Astrocyte of the cerebellum (primary cell): ENCODE data around the gene GALNTL6.

ENCODE experiments used
- DNase-seq: peaks from one replicate; pipeline ENCODE4 v3.0.0-alpha.2; 2011; ENCODE audit warnings: low read depth
- H3K4me3 ChIP-seq: 2 replicates; pipeline ENCODE4 v1.5.1; 2011; ENCODE audit warnings: mild to moderate bottlenecking, low read depth, low read length, moderate library complexity
- CTCF ChIP-seq: IDR thresholded peaks from 2 replicates; pipeline ENCODE4 v1.5.1; 2012; ENCODE audit warnings: low read length, low read depth, moderate library complexity, mild to moderate bottlenecking; ENCODE audit errors: missing control alignments
- in situ Hi-C: cut with HindIII; loops from 2 replicates; pipeline ENCODE4 v1.10.0; 2017; ENCODE audit warnings: low sequenced_read_pairs

The GALNTL6 gene

DNA sequence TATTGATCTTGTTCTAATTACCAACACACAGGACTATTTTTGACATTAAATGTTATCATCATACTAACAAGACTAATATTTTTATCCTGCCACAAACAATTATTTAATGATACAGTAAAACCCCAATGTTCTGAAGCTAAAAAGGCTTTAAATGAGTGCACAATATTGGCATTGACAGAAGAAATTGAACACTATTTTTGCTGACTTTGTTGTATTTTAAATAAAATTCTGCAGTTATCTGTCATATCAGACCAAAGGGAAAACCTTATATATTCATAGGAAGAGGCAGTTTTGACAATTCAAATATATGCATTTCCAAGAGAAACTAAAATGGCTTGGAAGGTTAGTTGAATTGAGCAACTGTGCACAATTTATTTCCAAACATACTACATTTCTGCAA is 957.6 kb downstream of the GALNTL6 start:
- TF ChIP-seq CTCF: no peak
- in situ Hi-C loops: no loop called here
- DNase-seq: no peak
- H3K4me3 ChIP-seq: no peak overlapping the region

DNA sequence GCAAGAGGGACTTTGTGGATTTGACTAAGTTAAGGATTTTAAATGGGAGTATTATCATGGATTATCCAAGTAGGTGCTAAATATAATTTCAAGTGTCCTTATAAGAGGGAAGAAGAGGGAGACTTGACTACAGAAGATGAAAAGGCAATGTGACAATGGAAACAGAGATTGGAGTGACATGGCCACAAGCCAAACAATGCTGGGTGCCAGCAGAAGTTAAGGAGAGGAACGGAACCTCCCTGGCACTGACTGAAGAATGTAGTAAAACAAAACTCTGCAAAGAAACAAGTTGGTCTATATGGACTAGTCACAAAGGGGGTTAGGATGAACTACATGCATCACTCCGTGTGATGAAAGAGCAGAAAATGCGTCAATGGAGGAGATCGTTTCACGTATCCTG is 959.6 kb downstream of the GALNTL6 start:
- no peak overlapping the region for H3K4me3 ChIP-seq
- TF ChIP-seq CTCF: no peak
- in situ Hi-C loops: no loop called here
- DNase-seq: no peak

GRCh38 chr4:172776203-172776861 is 963.1 kb downstream of the GALNTL6 start:
- no peak overlapping the region for H3K4me3 ChIP-seq
- TF ChIP-seq CTCF: no peak
- no peak for DNase-seq
- in situ Hi-C loops: no loop called here

- in situ Hi-C loops: no loop called here
- no peak for DNase-seq
- H3K4me3 ChIP-seq: no peak overlapping the region
- no peak for TF ChIP-seq CTCF
Measured at GRCh38 chr4:172777729-172778431, 964.7 kb downstream of the GALNTL6 start.

DNA sequence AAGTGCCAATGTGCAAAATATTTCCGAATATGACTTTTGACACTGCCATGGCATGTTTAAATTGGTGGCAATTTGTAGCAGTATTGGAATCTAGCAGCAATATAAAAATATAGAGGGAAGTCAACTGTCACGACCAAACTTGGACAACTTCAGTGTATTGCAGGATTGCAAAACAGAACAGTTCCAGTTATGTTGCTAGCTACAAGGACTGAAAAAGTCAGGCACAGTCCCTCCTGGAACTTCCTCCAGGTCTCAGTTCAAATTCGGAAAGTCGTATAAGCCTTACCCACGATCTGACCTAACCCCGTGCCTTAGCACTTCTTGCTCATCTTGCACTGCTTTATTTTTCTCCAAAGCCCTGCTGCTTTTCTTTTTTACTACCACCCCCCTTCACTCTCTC is 965.4 kb downstream of the GALNTL6 start:
- DNase-seq: no peak
- no peak for TF ChIP-seq CTCF
- no peak overlapping the region for H3K4me3 ChIP-seq
- in situ Hi-C loops: no loop called here

DNA sequence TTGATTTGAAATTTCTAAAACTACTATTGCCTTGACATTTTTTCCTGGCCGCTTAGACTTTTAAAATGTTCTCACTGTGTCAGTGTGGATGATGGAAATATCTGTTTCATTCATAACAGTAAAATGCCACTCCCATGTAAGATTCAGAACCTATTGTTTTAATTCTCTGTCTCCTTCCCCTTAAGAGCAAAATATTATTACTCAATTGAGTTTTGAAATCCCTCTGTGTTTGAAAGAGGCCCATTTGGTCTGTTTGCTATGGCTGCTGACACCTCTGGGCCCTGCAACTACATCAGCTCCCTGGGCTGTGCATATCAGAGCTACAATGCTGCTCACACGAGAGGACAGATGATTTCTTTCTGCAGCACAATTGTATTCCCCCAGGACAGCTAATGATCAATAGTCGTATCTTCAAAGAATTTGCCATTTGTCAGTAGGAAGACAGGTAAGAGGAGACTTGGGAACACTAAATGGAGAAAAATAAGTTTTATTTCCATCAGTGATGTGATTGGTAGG is 967.4 kb downstream of the GALNTL6 start:
- in situ Hi-C loops: no loop called here
- H3K4me3 ChIP-seq: no peak overlapping the region
- DNase-seq: no peak
- TF ChIP-seq CTCF: no peak
